Activated CD4-positive, alpha-beta T cell treated with anti-CD3 and anti-CD28 coated beads for 24 hours (primary cell): ENCODE results near the gene NANS.
"Not testable (repeated sequence)": the region's sequence is repeated elsewhere in the genome, so short reads cannot be mapped to it uniquely, and the experiment has no call there.

Experiments used
- DNase-seq, 2 donors: peaks; one replicate each; pipeline ENCODE4 v3.0.0-alpha.2; 2020; ENCODE audit warnings: low read depth in 2 of 2

The NANS gene

DNA sequence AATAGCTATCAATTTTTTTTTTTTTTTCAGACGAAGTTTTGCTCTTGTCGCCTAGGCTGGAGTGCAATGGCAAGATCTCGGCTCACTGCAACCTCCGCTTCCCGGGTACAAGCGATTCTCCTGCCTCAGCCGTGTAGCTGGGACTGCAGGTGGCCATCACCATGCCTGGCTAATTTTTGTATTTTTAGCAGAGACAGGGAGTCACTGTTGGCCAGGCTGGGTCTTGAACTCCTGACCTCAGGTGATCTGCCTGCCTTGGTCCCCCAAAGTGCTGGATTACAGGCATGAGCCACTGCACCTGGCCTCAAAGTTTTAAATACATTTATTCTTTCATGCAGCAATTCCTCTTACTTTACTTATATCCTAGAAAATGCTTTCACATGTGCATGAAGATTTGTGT lies 44.9 kb downstream of the NANS start:
- no peak for DNase-seq

DNA sequence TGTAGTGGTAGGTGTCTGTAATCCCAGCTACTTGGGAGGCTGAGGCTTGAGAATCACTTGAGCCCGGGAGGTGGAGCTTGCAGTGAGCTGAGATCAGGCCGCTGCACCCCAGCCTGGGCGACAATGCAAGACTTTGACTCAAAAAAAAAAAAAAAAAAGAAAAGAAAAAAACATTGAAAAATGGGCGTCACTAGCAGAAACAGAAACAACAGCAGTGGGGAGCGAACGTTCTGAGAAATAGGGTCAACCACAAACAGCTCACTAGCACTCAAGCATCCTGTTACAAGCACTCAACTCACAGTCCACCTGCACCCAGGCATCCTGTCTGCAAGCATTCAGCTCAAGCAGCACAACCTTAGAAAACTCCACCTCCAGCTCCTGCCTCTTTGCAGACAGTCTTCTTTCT lies 45.3 kb downstream of the NANS start:
- DNase-seq: peak; percentile 47 to 59

DNA sequence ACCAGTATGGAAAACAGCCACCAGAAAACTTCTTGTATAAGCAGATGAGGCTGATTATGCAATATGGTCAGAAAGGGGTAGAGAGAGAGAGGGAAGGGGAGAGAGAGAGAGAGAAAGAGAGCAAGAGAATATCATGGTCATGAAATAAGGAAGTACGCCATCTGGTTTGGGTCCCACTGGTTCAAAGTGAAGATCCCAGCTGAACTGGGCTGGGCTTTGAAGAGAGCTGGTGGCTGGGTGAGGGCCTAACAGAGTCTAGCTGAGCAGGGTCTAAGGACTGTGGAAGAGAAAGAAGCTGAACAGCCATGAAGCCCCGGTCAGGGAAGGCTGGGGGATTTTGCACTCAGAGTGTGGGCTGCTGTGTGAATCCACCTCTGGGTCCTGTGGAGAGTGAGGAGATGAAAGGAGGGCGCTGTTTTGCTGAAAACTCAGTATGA lies 47.9 kb downstream of the NANS start:
- DNase-seq: no peak

DNA sequence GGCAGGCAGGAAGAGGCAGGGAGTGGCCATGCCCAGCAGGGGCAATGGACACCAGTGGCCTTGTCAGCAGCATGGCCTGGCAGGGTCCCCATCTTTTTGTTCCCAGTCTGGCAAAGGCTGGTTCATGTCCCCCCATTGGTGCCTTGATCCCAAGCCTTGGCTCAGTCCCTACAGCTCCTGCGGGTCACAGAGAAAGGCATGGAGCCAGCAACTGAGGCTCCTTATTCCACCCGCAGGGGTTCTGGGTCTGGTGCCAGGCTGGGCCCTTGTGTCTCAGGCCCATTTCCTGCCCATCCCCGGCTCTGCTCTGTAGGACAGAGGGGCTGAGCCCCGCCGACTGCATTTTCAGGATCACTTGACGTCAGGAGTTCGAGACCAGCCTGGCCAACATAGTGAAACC lies 48.5 kb downstream of the NANS start:
- DNase-seq: no peak

DNA sequence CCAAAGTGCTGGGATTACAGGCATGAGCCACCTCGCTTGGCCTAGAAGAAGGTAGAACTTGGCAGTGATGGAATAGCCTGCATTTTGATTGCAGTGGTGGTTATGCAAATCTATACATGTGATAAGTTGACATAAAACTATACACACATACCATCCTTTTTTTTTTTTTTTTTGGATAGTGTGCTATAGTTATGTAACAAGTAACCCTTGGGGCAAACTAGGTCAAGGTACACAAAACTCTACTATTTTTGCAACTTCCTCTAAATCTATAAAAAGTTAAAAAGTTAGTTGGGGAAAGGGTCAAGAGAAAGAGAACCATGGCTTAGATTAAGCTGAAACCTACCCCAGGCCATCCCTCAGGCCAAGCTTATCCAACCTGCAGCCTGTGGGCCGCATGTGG lies 51.4 kb downstream of the NANS start:
- no peak for DNase-seq

DNA sequence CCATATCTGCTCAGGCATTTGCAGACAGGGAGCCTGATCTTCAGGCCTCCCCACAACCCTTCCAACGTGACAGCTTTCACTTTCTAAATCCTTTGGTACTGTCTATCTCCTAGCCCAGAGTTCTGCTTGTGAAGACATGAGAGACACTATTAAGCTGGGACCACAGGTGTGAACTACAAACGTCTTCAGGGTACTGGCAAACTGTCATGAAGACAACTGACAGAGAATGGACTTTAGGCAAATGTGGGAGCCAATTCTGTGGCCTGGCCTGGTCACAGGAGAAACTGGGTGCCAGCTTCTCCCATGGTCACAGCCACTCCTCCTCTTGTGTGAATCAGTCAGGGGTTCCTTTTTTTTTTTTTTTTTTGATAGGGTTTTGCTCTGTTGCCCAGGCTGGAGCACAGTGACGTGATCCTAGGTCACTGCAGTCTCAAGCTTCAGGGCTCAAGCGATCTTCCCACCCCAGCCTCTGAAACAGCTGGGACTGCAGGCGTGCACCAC lies 52.0 kb downstream of the NANS start:
- DNase-seq: no peak

DNA sequence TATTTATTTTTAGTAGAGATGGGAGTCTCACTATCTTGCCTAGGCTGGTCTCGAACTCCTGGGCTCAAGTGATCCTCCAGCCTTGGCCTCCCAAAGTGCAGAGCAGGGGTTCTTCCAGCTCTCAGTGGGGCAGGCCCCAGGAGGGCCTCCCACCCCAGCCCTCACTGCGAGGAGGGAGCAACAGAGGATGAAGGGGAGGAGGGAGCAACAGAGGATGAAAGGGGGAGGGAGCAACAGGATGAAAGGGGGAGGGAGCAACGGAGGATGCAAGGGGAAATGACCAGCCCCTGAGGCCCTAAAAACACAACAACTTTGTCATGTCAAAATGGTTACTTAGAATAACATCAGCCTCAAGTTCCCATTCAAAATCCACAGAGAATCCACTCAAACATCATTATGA lies 52.5 kb downstream of the NANS start:
- DNase-seq: no peak

DNA sequence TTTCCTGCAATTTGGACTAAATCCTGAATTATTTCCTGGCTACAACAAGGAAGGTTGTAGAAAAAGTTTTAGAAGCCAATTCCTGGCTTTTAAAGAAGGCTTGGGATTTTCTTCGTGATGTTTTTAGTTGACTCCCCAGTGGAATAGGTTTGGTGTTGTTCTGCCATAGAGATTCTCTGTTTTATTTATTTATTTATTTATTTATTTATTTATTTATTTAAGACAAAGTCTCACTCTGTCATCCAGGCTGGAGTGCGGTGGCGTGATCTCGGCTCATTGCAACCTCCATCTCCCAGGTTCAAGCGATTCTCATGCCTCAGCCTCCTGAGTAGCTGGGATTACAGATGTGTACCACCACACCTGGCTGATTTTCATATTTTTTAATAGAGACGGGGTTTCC lies 60.6 kb downstream of the NANS start:
- not testable (repeated sequence) for DNase-seq

DNA sequence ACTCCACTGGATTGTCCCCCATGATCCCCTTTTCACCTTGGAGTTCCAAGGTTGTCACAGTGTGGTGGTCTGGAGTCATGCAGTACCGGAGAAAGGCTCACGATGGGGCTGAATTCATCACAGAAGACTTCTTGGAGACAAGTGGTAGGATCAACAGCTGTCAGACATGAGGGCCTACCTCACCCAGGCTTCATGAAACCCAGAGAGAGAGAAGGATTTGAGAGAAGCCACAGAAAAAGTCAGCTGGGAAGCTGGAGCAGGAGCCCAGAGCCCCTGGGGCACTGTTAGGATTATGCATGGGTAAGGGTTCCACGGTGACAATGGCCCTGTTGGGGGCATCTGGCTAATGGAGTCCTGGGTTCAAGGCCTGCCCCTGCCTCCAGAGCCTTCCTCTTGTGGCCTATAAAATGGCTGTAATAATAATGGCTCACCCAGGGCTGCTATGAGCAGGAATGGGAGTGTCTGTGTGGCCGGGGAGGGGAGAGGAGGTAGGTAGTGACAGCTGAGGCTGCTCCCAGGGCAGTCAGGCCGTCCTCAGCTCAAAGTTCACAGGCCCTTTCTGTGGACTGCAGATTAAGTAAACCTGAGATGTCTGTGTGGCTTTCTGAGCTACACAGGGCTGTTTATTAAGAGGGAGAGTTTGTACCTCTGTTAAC lies 61.6 kb downstream of the NANS start:
- DNase-seq: no peak

DNA sequence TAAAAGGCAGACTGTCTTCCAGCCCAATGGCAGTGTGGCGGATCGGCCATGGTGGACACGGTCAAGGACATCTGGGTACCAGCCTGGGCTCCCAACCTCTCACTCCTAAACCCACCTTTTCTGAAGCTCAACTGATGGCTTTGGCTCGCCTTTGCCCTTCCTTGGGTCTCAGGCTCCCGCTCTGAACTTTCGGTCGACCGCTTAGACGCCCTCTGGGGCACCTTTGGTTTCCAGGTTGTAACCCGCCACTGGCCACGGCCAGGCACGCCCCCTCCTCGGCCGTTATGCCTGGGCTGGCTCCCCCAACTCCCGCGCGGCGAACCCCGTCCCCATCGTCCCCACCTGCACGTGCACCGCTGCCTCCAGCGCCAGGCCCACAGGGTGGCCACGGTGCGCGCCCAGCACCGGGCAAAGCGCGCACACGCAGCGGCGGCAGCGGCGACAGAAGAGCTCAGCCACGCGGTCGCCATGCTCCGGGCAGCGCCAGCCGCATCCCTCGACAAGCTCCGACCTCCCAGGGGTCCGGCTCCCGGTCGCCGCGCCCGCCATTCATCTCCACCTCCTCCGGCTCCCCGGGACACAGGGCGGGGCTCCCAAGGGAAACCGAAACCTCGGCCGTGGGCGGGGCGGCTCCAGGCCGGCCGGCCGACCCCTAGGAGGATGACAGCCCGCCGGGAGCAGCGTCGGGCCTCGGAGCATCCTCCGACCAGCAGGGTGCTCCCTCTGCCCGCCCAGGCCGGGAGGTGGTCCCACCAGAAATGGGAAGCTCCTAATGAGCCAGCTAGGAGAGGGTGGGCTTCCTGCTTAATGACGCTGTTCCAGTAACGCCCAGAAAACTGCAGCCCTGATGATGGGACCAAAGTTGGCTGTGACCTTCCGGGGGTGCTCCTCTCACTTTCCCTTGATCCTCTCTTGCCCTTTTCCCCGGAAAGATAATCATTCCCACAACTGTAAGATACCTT lies 62.4 kb downstream of the NANS start, which contains the start of gene TRIM14:
Gene TRIM14 (minus strand): TSS at position 583 of the 962 bp plus-strand sequence. CDS start 34 bp downstream, at position 549.
- peak; percentile 27 to 49 for DNase-seq

DNA sequence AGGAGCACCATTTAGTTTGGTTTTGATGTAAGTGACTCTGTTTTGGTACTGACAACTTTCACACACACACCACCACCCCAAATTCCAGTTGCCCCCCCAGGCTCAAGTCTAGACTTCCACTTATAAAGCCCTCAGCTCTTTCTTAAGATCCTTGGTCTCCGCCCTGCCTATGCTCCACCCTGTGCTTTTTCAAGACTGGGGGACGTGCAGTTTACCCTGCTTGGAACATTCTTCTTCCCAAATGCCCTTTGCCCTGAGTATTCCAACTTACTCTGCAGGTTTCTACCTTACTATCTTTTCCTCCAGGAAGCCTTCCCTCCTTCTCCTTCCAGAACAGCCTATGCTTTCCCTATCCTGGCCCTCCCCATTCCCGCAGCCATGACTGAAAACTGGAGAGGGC lies 63.9 kb downstream of the NANS start:
- no peak for DNase-seq

DNA sequence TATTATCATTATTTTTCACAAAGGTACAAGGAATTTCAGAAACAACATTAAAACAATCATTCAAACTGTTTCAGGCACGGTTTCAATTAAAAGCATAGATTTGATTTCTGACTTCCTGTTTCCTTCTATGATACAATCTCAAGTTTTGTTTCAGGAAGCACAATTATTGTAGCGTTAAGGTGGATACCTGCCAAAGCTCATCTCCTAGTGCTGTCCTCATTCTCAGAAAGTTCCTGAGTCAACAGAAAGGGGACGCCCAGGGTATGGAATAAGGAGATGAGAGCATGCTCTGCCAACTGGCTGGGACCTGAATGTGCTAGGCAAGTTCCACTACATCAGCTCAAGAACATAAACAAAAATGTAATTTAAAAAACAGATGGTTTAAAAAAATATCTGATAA lies 64.5 kb downstream of the NANS start:
- DNase-seq: no peak

DNA sequence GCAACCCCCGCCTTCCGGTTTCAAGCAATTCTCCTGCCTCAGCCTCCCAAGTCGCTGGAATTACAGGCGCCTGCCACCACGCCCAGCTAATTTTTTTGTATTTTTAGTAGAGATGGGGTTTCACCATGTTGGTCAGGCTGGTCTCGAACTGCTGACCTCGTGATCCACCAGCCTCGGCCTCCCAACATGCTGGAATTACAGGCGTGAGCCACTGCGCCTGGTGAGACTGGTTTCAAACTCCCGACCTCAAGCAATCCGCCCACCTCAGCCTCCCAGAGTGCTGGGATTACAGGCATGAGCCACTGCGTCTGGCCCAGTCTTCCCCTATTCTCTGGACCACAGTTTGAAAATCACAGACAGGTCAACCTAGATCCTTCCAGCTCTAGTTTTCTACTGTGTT lies 67.6 kb downstream of the NANS start:
- DNase-seq: not testable (repeated sequence)

DNA sequence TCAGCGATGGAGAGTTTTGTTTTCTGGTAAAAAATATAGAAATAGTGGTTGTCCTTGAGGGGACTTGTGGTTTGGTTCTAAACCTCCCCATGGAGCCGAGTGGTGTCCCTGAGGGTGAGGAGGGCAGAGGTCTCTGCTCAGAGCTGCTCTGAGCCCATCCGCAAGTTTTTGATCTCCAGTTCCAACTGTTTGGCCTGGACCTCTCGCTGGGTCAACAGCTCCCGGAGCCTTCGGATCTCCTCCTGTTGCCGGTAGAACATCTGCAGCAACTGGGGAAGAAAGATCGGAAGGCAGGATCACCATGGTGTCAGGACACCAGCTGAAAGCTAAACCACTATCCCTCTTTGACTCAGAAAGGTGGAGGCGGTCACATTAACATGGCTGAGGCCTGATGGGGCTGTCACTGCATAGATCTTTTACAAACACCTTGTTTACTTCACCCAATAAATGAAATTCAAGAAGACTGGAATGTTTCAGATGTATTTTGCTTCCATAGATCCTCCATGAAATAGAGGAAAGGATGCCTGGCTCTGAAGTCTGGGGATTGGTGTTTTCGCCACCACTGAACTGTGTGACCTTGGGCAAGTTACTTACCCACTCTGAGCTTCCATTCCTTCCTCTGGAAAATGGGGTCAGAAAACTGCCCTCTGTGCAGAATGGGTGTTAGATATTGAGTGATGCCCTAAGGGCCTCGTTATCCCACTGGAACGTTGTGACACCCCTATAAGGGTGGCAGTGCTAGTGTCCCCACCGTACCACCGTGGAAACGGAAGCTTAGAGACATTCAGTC lies 68.3 kb downstream of the NANS start:
- DNase-seq: no peak

DNA sequence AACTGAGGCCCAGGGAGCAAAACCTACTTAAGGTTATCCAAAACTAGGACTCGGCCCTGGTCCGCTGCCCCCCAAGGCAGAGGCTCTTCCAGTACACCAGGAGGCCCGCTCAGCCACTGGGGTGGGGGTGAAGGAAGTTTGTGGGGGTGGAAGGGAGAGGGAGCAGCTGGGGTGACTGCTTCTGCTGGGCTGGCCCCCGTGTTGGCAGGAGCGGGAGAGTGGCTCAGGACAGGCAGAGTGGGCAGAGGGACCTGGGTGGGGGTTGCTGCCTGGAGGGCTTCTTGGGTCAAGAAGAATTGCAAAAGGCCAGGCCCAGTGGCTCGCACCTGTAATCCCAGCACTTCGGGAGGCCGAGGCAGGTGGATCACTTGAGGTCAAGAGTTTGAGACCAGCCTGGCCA lies 70.7 kb downstream of the NANS start:
- DNase-seq: no peak

DNA sequence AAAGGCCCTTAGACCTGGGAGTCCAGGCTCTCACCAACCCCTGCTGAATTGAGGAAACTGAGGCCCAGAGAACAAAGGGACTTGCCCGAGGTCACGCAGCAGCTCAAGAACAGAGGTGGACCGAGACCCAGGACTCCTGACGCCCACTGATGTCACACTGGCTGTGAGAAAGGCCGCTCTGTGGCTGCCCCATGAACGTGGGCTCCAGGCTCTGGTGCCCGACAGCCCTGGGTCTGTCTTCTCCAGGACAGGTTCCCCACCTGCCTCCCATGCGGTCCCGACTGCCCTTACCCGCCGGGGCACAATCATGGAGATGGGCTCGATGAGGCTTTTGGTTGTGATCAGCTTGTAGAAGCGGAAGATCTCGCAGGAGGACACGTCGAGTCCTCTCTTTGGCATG lies 71.8 kb downstream of the NANS start:
- no peak for DNase-seq

DNA sequence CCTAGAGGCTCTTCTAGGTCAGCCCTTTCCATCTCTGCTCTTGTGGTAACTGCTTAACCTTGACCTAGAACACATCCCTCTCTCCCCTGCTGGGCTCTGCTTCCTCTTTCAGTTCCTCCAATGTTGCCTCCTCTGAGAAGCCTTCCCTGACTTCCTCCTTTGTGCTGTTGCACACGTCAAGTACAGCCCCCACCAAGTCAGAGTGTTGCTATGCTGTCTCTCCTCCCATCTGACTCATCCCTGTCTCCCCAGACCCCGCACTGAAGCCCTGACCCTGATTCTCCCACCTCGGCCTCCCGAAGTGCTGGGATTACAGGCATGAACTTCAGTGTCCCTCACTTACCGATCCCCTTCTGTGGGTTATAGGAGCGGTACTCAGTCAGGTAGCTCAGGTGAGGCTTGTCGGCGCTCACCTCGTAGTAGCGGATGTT lies 72.9 kb downstream of the NANS start:
- no peak for DNase-seq

DNA sequence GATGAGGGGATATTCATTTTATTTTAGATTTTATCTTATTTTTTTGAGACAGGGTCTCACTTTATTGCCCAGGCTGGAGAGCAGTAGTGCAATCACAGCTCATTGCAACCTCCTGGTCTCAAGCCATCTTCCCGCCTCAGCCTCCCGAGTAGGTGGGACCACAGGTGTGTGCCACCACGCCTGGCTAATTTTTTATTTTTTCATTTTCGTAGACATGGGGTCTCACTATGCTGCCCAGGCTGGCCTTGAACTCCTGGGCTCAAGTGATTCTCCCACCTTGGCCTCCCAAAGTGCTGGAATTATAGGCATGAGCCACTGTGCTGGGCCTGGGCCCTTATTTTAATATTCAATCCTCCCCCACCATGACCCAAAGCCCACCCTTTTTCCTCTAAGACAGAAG lies 73.5 kb downstream of the NANS start:
- DNase-seq: not testable (repeated sequence)

DNA sequence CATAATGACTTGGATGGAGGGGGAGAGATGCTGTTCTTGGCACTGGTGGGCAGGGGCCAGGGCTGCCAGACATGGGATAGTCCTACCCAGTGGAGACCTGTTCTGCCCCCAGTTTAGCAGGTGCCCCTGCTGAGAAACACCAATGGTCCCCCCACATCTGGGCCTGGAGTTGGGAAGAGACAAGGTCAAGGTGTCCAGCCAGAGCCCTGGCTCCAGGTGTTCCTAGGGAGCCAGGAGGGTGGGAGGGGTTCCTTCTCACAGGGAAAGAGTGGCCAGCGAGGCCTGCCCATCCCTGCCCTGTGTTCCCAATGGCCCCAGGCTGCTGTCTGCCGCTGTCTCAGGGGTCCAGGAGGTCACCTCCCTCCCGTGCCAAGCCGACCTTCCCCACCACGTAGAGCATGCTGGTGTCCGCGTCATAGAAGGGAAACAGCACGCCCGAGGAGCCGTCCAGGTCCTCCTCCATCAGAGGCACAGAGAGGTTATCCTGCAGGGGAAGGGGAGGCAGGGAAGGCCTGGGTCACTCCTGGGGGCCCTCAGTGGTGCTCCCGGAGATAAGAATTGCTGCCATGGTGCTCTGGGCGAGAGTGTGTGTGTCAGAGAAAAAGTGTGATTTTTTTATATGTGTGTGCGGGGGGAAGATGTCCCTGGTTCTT lies 74.2 kb downstream of the NANS start:
- DNase-seq: no peak

DNA sequence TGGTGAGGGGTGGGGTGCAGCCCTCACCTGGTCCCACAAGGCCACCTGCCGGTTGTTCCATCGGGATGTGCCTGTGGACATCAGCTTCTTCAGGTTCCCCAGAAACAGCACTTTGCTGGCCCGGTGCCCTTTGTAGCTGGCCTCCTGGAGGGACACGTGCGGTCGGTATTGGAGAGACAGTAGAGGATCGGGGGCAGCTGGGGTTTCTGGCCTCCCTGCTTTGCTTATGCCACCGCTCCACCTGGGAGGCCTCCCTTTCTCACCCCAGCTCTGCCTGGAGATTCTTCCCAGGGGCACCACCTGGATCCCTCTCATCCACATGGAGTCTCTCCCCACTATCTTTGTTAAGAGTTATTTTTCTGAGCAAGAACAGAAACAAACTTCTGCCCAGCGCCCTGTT lies 75.6 kb downstream of the NANS start:
- no peak for DNase-seq
